Measurements from ENCODE around the gene BAG2. TPM values are rescaled to one million over a fixed set of nuclear protein-coding genes. Genes with fewer than 3 reads are reported as not detected.

The BAG2 gene
- total RNA-seq, 1 donor from 2014 or later, result 5.0 TPM

- no peak for DNase-seq (ENCODE audit: low spot score in 2 of 2, unreplicated experiment in 2 of 2)
- Mint-ChIP-seq H3K4me1 (peaks cover 16% of the 10 kb centered on the region), H3K27ac (no peak overlapping the region), H3K4me3 (no peak overlapping the region), H3K27me3 (ENCODE audit: low read depth) (no peaks in the 10 kb centered on the region), H3K9me3 (no peaks in the 10 kb centered on the region), H3K36me3 (peaks cover 23% of the 10 kb centered on the region)
- no peak for TF ChIP-seq CTCF (IDR thresholded peaks at IDR 0.05; ENCODE audit: unreplicated experiment)
These were observed 36.2 kb upstream of the BAG2 start for GRCh38 chr6:57135885-57136284.

- Mint-ChIP-seq H3K9me3 (peaks cover 5% of the 10 kb centered on the region), H3K36me3 (peaks cover 29% of the 10 kb centered on the region), H3K27ac (no peak overlapping the region), H3K4me3 (no peak overlapping the region), H3K4me1 (peaks cover 11% of the 10 kb centered on the region), H3K27me3 (ENCODE audit: low read depth) (no peaks in the 10 kb centered on the region)
- DNase-seq (ENCODE audit: low spot score in 2 of 2, unreplicated experiment in 2 of 2), result no peak
- no peak for TF ChIP-seq CTCF (IDR thresholded peaks at IDR 0.05; ENCODE audit: unreplicated experiment)
These were observed 34.8 kb upstream of the BAG2 start for GRCh38 chr6:57137350-57137749.

GRCh38 chr6:57138026-57138425, 34.1 kb upstream of the BAG2 start:
- Mint-ChIP-seq H3K36me3 (peaks cover 32% of the 10 kb centered on the region), H3K9me3 (peaks cover 7% of the 10 kb centered on the region), H3K27ac (no peak overlapping the region), H3K27me3 (ENCODE audit: low read depth) (no peaks in the 10 kb centered on the region), H3K4me1 (peaks cover 11% of the 10 kb centered on the region), H3K4me3 (no peak overlapping the region)
- DNase-seq (ENCODE audit: low spot score in 2 of 2, unreplicated experiment in 2 of 2), result no peak
- no peak for TF ChIP-seq CTCF (IDR thresholded peaks at IDR 0.05; ENCODE audit: unreplicated experiment)

GRCh38 chr6:57141451-57142177, 30.5 kb upstream of the BAG2 start:
- TF ChIP-seq CTCF (IDR thresholded peaks at IDR 0.05; ENCODE audit: unreplicated experiment), result no peak
- H3K4me1 Mint-ChIP-seq, result no peaks in the 10 kb centered on the region
- H3K36me3 Mint-ChIP-seq, result peaks cover 43% of the 10 kb centered on the region
- H3K27me3 Mint-ChIP-seq (ENCODE audit: low read depth), result no peaks in the 10 kb centered on the region
- H3K27ac Mint-ChIP-seq, result no peak overlapping the region
- H3K4me3 Mint-ChIP-seq, result no peak overlapping the region
- no peak for DNase-seq (ENCODE audit: low spot score in 2 of 2, unreplicated experiment in 2 of 2)
- H3K9me3 Mint-ChIP-seq, result peaks cover 7% of the 10 kb centered on the region

GRCh38 chr6:57142178-57142525, 30.0 kb upstream of the BAG2 start:
- Mint-ChIP-seq H3K9me3 (peaks cover 7% of the 10 kb centered on the region), H3K27ac (no peak overlapping the region)

More at GRCh38 chr6:57142178-57142525, 30.0 kb upstream of the BAG2 start:
- TF ChIP-seq CTCF (IDR thresholded peaks at IDR 0.05; ENCODE audit: unreplicated experiment), result no peak
- H3K4me3 Mint-ChIP-seq, result no peak overlapping the region
- H3K36me3 Mint-ChIP-seq, result peaks cover 41% of the 10 kb centered on the region
- DNase-seq (ENCODE audit: low spot score in 2 of 2, unreplicated experiment in 2 of 2), result no peak
- H3K27me3 Mint-ChIP-seq (ENCODE audit: low read depth), result no peaks in the 10 kb centered on the region
- H3K4me1 Mint-ChIP-seq, result no peaks in the 10 kb centered on the region
